ENCODE data around the gene GLI3.

Gene GLI3

DNA sequence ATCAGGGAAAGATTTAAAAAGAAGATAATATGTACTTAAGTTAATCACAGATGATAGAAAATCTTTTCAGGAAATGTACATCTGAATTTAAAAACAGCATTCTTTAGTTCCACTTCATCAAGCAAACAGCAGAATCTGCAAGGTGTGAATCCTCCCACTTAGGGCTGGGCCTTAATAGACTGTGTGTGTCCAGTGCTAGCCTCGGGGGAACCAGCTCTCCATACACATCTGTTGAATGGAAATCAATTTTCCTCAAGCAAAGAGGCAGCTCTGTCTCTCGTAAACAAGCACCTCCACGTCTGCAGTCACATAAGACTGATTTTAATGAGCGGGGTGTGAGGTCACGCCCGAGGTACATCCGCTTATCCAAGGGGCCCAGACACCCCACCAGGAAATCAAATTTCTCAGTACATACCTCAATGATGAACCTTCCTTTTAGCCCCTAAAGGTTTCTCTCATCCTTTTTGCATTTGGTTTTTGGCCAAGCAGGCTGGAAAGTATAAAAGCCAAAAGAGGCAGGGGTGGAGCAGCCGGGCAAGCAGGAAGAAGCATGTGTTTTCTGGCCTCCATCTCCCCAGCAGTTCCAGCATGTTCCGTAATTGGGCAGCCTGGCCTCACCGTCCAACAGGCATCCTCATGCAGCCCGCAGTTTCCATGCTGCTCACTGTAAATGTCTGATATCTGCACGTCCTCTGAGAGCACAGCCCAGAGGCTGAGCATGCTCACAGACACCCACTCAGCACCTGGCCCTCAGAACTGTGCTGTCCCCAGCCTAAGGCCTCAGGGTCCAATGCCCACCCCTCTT is 131.3 kb downstream of the GLI3 start:
- DNase-seq (ENCODE audit: low read depth) = no peak

DNA sequence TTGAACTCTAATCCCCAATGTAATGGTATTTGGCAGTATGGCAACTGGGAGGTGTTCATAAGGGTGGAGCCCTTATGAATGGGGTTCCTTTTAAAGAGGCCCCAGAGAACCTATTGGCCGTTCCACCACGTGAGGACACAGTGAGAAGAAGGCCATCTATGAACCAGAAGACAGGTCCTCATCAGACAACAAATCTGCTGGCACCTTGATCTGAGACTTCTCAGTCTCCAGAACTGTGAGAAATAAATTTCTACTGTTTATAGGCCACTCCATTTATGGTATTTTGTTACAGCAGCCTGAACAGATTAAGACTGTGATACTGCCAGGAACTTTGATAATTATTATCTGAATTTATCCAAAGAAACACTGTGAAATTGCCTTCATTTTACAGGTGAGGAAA is 132.3 kb downstream of the GLI3 start:
- DNase-seq (ENCODE audit: low read depth) = no peak

DNA sequence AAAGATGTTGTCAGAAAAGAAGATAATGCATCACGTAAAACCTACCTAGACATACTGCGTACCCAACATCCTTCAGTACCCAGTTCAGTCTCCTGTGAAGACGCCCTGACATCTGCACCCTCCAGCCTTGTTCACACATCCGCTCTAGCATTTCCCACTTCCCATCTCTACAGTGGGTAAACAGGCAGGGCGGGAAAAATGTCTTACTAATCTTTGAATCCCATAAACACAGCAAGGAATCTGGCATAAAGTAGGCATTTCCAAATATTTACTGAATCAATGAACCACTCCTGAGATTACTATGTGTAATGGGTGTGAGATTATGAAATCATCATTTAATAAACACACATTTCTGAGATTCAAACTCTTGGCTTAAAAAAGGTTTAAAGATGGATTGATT is 132.8 kb downstream of the GLI3 start:
- DNase-seq (ENCODE audit: low read depth) = no peak

DNA sequence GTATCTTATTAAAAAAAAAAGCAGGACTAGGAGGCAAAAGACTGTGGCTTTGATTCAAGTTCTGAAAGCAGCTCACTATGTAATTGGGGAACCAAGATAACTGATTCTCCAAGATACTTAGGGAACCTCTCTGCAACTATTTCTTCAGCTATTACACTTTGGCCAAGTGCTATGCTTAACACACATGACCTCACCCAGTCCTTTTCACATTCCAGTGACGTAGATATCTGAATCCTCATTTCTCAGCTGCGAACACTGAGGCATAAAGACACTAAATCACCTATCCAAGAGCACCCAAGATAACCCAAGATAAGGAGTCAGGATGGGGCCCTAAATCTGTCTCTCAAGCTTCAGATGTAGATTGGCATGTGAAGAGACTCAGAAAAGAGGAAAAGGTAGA is 133.6 kb downstream of the GLI3 start:
- DNase-seq (ENCODE audit: low read depth) = no peak

DNA sequence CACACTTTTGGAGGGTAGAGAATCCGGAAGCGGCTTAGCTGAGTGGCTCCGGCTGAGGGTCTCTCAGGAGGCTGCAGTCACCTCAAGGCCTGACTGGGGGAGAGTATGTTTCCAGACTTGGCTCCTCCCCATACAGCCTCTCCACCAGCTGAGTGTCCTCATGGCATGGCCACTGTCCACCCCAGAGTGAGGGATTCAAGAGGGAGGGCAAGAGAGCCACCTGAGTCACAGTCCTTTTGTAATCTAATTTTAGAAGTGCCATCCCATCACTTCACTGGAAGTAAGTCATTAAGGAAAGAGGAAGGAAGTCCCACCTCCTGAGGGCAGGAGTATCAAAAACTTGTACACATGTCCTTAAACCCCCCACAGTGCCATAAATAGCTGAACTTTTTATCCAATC is 134.0 kb downstream of the GLI3 start:
- DNase-seq (ENCODE audit: low read depth) = no peak

DNA sequence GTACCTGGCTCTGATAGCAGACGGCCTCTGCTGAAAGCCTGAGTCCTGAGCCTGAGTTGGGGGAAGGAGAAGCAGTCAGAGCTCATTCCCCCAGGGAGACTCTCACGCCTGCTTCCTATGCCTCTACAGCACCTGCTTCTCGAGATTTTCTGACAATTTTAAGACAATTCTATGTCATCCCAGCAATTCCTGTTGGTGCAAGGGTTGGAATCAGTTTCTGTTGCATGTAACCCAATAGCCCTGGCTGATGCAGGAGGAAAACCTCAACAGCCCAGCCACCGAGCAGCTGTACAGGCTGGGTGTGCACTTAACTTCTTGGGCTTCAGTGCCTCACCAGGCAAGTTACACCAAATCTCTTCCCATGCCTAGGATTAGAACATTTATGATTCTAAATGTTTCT is 134.7 kb downstream of the GLI3 start:
- no peak for DNase-seq (ENCODE audit: low read depth)

DNA sequence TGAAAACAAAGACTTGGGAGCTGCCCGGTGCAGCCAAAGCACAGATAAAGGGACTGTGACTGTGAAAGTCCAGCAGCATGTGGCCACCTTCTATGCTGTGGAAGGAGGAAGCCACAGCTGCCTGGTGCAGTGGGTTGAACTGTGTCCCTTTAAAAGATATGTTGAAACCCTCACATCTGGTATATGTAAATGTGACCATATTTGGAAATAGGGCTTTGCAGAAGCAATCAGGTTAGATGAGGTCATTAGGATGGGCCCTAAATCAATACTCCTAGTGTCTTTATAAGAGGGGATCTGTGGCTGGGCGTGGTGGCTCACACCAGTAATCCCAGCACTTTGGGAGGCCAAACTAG is 136.9 kb downstream of the GLI3 start:
- no peak for DNase-seq (ENCODE audit: low read depth)

DNA sequence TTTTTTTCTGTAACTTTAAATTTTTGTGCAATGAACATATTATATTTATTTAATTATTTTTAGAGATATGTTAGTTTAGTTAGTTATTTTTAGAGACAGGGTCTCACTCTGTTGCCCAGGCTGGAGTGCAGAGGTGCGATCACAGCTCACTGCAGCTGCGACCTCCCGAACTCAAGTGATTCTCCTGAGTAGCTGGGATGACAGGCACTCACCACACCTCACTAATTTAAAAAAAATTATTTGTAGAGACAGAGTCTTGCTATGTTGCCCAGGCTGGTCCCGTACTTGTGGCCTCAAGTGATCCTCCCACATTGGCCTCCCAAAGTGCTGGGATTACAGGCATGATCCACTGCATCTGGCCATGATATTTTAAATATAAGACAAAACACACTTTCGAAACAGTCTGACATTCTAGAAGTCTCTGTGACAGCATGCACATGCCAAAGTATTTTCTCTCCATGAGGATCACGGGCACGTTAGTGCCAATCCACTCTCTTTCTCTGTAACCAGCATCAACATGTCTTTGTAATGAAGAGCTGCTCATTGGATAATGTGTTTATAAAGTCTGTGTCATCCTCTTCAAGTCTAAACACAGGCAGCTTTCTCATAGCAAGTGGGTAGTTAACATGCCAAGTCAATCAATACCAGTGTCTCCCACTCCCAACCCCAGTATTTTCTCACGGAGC is 137.4 kb downstream of the GLI3 start:
- DNase-seq (ENCODE audit: low read depth) = no peak

DNA sequence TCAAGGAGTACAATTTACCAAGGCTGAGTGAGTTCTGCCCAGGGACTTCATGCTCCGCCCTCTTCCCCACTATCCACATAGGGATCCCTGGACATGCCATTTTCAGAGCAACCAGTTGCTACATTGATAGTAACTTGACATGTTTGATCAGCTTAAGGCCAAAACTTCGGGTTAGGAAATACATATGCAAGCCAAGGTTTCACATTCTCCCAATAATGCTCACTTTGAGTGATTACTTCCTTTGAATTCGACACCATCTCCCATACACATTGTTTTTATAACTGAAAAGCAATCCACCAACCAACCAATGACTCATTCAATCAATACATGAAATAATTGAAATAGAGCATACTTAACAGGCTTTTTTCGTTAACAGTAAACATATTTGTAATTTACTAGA is 137.9 kb downstream of the GLI3 start:
- DNase-seq (ENCODE audit: low read depth) = no peak

DNA sequence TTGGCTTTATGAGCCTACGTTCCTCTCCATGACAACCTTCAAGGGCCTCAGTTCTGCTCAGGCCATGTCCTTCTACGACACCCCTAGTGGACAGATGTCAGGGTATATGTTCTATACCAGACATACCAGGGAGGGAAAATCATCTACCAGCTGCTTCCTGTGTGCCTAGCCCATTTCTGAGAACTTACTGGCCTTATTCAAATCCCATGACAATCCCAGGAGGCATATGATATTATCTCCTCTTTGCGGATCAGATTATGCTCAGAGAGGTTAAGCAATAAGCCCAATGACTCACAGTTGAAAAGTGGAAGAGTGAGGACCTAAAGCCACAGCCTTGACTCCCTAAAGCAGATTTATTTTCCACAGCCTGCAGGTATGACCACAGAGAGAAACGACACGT is 139.3 kb downstream of the GLI3 start:
- DNase-seq (ENCODE audit: low read depth) = no peak

DNA sequence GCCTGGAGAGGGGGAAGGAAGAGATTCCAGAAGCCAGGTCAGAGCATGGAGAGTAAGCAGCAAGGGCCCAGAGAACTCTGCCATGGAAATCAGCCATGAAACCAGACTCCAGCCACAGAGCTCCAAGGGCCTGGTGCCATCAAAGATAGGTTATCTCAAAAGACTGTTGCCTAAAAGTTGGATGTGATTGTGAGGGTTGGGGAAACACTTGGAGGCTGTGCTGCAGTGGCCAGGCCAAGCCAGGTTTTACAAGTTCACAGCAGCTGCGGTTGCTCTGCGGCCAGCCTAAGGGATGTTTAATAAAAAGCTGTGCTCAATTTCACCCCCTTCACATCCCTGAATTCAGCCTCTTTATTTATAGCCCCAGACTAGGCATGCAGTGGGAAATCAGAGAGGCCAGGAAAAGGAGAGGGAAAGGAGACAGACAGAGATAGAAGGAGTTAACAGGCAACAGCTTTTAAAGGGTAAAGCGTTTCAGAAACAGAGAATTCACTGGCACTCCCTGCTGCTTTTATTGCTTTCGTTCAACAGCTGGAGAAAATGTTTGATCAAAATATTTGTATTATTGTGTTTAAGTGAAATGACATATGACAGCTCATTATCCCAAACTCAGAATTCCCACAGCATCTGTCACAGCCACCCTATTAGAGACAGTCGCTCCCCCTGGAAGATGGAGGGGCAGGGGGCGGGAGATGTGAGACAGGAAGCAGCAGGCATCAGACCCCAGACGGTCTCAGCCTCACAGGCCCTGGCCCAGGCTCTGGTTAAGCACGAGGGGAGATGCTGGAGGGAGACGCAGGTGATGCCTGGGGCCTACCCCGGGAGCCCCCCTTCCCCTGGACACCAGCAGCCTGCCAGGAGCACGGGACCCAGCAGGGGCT is 140.1 kb downstream of the GLI3 start:
- DNase-seq (ENCODE audit: low read depth) = no peak

DNA sequence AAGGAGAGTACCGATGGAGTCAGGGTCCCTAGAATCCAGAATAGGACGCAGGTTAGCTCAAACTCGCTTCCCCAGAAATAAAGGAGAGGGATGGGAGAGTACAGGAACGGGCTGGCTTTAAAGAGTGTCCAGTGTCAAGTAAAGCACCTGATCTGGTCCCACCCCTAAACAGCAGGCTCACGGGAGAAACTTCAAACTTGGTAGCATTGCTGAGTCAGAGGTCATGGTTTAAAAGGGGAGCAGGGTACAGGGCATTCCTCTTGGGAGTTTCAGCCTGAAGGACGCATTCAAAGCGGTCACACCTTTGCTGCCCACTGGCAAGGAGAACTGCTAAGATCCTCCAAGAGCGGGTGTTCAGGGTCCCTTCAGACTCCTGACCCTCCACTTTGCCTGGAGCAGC is 140.7 kb downstream of the GLI3 start:
- no peak for DNase-seq (ENCODE audit: low read depth)

DNA sequence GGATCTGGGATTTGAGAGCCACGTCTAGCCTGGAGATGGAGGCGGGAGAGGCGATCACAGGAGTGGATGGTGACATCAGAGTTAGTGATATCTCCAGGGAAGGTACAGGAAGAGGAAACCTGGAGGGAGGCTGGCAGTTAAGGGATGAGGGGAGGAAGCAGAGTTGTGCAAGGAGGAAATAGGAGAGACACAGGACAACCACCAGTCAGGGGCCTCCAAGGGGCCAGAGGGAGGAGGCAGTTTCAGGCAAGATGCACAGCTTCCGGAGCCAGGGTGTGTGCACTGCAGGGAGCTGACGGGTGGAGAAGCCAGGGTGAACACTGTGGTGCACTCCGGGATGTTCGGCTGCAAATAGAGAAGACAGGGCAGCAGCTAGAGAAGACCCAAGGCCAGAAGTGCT is 141.2 kb downstream of the GLI3 start:
- DNase-seq (ENCODE audit: low read depth) = no peak

DNA sequence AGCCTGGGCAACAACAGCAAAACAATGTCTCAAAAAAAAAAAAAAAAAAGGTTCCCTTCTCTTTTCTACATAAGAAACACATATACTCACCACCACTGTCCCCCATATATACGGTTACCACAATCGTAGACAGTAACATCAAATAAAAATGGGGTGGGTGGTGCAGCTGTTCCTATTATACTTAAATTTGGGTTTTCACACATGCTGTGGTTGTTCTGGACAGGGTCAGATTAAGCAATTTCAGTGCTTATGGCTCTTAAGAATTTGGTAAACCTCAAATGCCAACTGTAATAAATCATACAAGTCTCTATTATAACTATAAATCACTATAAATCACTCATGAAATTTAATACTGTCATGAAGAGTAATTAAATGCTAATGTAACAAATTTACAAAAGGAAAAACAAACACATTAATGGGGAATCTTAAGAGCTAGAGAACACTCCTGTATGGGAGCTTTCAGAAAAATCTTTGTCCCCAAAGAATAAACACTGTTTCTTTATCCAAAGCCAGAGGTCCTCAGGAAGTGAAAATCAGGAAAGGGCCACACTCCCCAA is 143.6 kb downstream of the GLI3 start:
- DNase-seq (ENCODE audit: low read depth) = no peak

DNA sequence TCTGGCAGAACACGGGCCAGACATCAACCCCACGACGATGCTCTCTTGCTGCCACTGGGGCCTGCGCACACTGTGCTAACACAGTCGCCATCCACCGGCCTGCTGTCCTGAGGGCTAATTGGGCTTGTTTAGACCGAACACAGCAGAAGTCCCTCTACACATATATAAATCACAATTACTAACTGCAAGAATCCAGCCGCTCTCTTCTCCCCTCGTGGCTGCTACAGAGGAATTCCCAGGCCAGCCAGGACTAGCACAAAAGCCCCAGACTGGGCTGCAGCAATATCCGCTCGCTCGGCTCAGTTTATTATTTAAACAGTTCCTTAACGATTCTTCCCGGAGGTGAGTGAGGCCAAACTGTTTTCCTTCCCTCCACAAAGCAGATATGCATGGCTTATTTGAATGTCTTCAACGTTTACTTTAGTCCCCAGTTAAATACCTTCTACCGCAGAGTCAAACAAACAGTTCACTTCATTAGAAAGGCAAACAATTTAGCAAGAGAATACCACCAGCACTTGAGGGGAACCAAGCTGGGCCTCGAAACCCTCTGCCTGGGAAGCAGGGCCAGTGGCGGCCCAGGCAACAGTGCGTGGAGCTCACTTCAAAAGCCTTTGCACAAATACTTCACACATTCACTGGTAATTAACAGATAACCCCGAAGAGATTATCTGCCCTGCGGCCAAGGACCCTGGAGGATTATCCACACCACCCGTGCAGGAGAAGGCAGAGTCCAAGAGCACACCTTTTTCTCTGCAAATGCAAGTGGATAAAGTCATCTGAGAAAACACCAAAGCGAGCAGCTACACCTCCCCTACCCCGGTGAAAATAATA is 145.3 kb downstream of the GLI3 start:
- no peak for DNase-seq (ENCODE audit: low read depth)

DNA sequence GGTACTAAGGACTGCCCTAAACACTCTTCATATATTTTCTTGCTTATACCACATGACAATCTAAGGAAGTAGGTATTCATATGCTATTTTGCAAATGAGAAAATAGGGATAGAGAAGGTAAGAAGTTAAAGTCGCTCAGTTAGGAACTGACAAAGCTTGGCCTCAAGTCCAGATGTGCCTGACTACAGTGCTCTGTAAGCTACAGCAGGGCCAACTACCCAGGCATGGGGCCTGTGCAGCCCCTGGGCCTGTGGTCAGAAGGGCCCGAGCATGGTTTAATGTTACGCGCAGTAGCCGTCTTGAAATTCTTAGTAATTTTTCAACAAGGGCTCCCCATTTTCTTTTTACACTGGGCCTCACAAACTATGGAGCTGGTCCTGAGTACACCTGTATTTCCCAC is 146.2 kb downstream of the GLI3 start:
- no peak for DNase-seq (ENCODE audit: low read depth)

DNA sequence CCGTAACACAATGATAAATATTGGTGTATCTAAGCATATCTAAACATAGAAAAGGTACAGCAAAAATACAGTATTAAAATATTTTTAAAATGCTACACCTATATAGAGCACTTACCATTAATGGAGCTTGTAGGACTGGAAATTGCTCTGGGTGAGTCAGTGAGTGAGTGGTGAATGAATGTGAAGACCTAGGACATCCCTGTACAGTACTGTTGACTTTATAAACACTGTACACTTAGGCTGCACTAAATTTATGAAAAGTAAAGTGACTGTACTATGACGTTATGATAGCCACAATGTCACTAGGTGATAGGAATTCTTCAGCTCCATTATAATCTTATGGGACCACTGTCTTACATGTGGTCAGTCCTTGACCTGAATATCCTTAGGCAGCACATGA is 147.0 kb downstream of the GLI3 start:
- no peak for DNase-seq (ENCODE audit: low read depth)

DNA sequence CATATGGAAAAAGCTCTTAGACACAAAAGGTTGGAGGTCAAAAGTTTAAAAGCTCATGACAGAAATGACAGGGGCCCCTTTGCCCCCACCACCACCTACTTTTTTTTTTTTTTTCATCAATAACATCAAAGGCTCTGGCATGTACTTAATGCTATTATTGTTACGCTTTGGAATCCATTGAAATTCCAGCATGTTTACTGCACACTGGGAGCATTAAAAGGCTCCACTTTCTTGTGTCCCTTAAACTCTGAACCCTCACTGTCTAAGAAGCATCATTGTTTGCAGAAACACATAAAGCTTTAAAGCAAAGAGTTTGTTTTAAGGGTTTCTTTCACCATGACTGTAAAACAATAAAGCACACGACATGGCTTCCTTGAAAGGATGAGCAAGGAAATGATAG is 149.4 kb downstream of the GLI3 start:
- no peak for DNase-seq (ENCODE audit: low read depth)

DNA sequence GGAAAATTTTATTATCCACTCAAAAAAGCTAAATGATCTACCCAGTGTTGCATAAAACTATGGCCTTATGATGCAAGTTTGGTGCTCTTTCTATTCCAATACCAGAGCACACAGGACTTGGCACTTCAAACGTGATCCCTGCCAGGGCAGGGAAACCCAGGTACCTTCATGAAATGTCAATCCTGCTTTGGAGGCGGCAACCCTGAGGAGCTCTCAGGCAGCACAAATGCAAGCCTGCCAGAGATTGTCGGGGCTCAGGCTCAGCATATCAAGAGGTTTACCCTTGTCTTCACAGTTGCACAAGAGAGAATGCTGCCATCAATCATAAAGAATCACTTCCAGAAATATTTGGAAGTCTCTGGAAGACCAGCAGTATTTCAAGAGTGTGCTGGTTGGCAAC is 151.5 kb downstream of the GLI3 start:
- no peak for DNase-seq (ENCODE audit: low read depth)

DNA sequence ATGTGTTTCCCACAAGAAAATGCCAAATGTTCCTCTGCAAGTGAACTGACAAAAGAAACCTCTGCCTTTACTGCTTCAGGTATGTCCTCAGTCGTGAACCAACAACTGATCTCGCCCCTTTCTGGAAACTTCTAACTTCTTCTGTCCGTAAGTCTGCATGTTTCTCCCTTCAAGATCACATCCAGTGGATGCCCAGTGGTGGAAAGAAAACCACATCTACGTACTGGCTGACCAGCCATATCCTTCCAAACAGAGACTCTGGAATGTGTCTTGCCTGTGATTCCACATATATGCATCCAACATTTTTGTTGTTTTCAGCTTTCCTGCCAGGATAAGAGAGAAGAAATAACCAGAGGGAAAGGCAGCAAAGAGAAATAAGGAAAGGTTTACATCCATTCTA is 152.7 kb downstream of the GLI3 start:
- DNase-seq (ENCODE audit: low read depth) = no peak

DNA sequence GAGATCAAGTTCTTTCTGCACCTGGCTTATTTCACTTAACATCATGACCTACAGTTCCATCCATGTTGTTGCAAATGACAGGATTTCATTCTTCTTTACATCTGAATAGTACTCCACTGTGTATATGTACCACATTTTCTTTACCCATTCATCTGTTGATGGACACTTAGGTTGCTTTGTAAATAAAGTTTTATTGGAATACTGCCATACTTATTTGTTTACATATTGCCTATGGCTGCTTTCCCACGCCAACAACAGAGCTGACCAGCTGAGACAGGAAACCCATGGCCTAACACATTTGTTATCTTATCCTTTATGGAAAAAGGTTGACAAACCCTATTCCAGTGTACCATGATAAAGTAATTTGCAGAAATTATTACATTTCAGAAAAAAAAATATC is 153.7 kb downstream of the GLI3 start:
- no peak for DNase-seq (ENCODE audit: low read depth)

DNA sequence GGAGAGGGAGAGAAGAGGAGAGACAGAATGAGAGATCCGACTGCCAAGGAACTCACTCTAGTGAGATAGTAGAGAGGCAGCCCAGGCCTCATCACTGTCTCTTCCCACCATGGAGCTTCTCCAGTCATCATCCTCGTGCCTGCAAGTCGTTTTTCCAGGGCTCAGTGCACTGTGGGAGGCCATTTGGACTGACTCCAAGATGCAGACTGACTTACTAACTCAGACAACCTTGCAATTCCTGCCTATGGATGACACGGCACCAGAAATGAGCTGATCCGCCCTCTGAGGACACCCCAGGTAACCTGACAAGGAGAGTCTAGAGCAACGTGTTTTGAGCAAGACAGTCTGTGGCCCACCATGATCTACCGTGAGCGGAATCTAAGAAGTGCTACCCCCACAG is 154.9 kb downstream of the GLI3 start:
- no peak for DNase-seq (ENCODE audit: low read depth)
